Ovary (tissue), 10 donors: ENCODE data around the gene KEAP1. TPM values are rescaled to one million over a fixed set of nuclear protein-coding genes. Genes with fewer than 3 reads are reported as not detected.
"Not testable (repeated sequence)": the region's sequence is repeated elsewhere in the genome, so short reads cannot be mapped to it uniquely, and the experiment has no call there.

ENCODE experiments used
- DNase-seq, 5 donors: peaks; one replicate each; pipeline ENCODE4 v3.0.0-alpha.2; 2019 to 2020
- H3K27ac ChIP-seq, 2 donors: fragments of 200-600 bp; one replicate each; pipeline versions ENCODE4 v1.5.1 to v1.8.0; 2019 to 2022
- H3K27me3 ChIP-seq: fragments of 200-600 bp; one replicate; pipeline ENCODE4 v1.8.0; 2022
- H3K36me3 ChIP-seq: fragments of 200-600 bp; sonication (generic); one replicate; pipeline ENCODE4 v1.5.1; 2019
- H3K4me1 ChIP-seq: one replicate; pipeline ENCODE4 v1.8.1; 2013; ENCODE audit warnings: mild to moderate bottlenecking, moderate library complexity; ENCODE audit not compliant: insufficient read depth
- H3K4me3 ChIP-seq: fragments of 200-600 bp; sonication (generic); one replicate; pipeline ENCODE4 v1.5.1; 2017
- H3K9me3 ChIP-seq, 2 donors: fragments of 200-600 bp in 1 of 2; sonication (generic) in 1 of 2; one replicate each; pipeline versions ENCODE4 v1.5.1 to v1.8.1; 2013 to 2019; ENCODE audit warnings: mild to moderate bottlenecking in 1 of 2, moderate library complexity in 1 of 2
- EP300 ChIP-seq: sonication (generic); formaldehyde crosslinking; IDR thresholded peaks from one replicate; pipeline ENCODE4 v1.6.1; 2017; ENCODE audit warnings: antibody characterized with exemption
- POLR2A ChIP-seq: fragments of 450-650 bp; IDR thresholded peaks from one replicate; pipeline ENCODE4 v1.6.1; 2017; ENCODE audit warnings: antibody characterized with exemption, mild to moderate bottlenecking, moderate library complexity
- WGBS, 3 donors: extraction: QIAGEN DNeasy Blood & Tissue Kit in 1 of 3; methylation state at CpG; one replicate each; pipeline versions ENCODE4 v1.1.5 to v1.1.7; 2013 to 2017; 5-methylcytosine and 5-hydroxymethylcytosine counted together
- intact Hi-C, 4 donors: fragments of 100-400 bp; cut with DNase I; formaldehyde crosslinking; loops; one replicate each; pipeline versions ENCODE4 v1.11.0 to v1.15.1; 2022 to 2023
- long read RNA-seq, 3 donors: library from polyadenylated mRNA in 2 of 3; unstranded in 2 of 3; transcript quantifications; one replicate each; pipeline ENCODE4 v2.0.0 and lab custom pipeline, GENCODE V29; 2021 to 2026
- polyA plus RNA-seq, 2 donors: library from polyadenylated mRNA; stranded (reverse); fragments of 200-250 nt in 1 of 2; fragments of 350-450 nt in 1 of 2; fragmentation: Illumina TruSeq in 1 of 2; extraction: RNeasy Lipid Tissue Mini Kit (QIAGEN cat#74804) in 1 of 2; gene quantifications; one replicate each; pipeline ENCODE4 v1.2.3, GENCODE V29; 2013 to 2014
- total RNA-seq, 7 donors: library from RNA; depleted of rRNA in 2 of 7; stranded (reverse); fragments of >200 nt in 2 of 7; fragmentation: NEBNext Ultra II Directional in 3 of 7; extraction: Animal tissue kit (Norgen Biotek cat#: 25700) in 3 of 7; gene quantifications; one replicate each; pipeline versions ENCODE4 v1.1.0 to v1.2.4, GENCODE V29; 2016 to 2023
- TF ChIP-seq, protein P1 (sequence below), 3 donors: fragments of 450-650 bp in 2 of 3; fragments of 200-600 bp in 1 of 3; IDR thresholded peaks; one replicate each; pipeline versions ENCODE4 v1.5.1 to v1.8.0; 2016 to 2022; ENCODE audit warnings: antibody characterized with exemption in 3 of 3, mild to moderate bottlenecking in 1 of 3
- donor health status: DM: no; HTN: no; CAD: no; lungs with moderate emphysema.
- donor health status: DM: no; HTN: no; CAD: no.
- donor health status: Bipolar disorder and iron deficiency.
- donor health status: DM: yes; HTN: yes; CAD: no.
- donor health status: DM: no; HTN: no; CAD: no.
- donor health status: DM: yes; HTN: yes; CAD: no.

Gene KEAP1
- total RNA-seq (10 to 100 TPM; 29.6 to 61.7 (median 51.7) TPM), polyA plus RNA-seq (10 to 100 TPM; 38.5 to 40.4 TPM)
- long read RNA-seq, donor 1, transcript KEAP1-202 (6 exons, 2,648 nt) = major isoform, 436 of 675 reads
- long read RNA-seq, donor 1, transcript KEAP1-201 (6 exons, 2,955 nt) = minor isoform, 109 of 675 reads
- long read RNA-seq, donor 1, partial matches to known transcripts = 78 of 675 reads
- long read RNA-seq, donor 1, other reads (novel, unspliced or antisense) = 51 of 675 reads
- long read RNA-seq, donor 2, transcript KEAP1-202 (6 exons, 2,648 nt) = minor isoform, 5 of 46 reads
- long read RNA-seq, donor 2, transcript KEAP1-205 (2 exons, 451 nt) = major isoform, 24 of 46 reads
- long read RNA-seq, donor 2, partial matches to known transcripts = 13 of 46 reads
- long read RNA-seq, donor 2, other reads (novel, unspliced or antisense) = 0 of 46 reads
- long read RNA-seq, donor 3, transcript KEAP1-202 (6 exons, 2,648 nt) = major isoform, 96 of 168 reads
- long read RNA-seq, donor 3, transcript KEAP1-201 (6 exons, 2,955 nt) = minor isoform, 38 of 168 reads
- long read RNA-seq, donor 3, partial matches to known transcripts = 20 of 168 reads
- long read RNA-seq, donor 3, other reads (novel, unspliced or antisense) = 13 of 168 reads

DNA sequence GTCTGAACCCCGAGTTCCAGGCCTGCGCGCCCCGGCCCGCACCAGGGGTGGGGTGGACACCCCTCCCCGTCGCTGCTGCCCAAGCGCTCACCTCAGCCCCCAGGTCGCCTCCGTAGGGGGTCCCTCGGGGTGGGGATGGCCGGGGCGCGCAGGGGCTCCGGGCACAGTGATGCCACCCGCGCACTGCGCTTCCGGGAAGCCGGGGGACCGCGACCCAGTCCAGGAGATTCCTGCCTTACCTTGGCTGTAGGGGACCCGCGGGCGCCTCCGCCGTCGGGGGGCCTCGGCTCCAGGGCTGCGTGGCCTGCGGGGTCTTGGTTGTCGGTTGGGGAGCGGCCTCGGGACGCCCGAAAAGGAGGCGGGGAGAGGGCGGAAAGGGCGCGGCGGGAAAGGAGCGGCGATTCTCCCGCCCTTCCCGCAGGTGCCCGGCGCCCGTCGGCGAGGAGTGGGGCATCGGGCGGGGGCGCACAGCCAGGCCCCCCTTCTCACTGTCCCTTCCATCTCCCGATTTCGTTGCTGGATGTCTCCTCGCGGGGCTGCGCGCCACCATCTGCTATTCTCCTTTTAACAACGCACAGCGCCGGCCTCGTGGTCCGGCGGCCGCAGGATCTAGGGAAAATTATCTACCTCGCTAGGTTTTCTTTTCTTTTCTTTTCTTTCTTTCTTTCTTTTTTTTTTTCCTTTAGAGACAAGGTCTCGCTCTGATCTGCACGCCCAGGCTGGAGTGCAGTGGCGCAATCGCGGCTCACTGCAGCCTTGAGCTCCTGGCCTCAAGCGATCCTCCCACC, at the start of gene KEAP1:
Gene KEAP1, minus strand, starts transcription at position 355 of the 788 bp plus-strand sequence. CDS start 3,323 bp downstream, outside the sequence.
- Histone ChIP-seq H3K27me3 (no peaks in the 10 kb centered on the region), H3K4me3 (peak within 1 kb of the TSS; percentile 98), H3K27ac (peak within 1 kb of the TSS; percentile 83 to 90), H3K36me3 (no peaks in the 10 kb centered on the region), H3K4me1 (peaks cover 3% of the 10 kb centered on the region), H3K9me3 (no peaks in the 10 kb centered on the region)
- TF ChIP-seq, protein P1, sequence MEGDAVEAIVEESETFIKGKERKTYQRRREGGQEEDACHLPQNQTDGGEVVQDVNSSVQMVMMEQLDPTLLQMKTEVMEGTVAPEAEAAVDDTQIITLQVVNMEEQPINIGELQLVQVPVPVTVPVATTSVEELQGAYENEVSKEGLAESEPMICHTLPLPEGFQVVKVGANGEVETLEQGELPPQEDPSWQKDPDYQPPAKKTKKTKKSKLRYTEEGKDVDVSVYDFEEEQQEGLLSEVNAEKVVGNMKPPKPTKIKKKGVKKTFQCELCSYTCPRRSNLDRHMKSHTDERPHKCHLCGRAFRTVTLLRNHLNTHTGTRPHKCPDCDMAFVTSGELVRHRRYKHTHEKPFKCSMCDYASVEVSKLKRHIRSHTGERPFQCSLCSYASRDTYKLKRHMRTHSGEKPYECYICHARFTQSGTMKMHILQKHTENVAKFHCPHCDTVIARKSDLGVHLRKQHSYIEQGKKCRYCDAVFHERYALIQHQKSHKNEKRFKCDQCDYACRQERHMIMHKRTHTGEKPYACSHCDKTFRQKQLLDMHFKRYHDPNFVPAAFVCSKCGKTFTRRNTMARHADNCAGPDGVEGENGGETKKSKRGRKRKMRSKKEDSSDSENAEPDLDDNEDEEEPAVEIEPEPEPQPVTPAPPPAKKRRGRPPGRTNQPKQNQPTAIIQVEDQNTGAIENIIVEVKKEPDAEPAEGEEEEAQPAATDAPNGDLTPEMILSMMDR (IDR thresholded peaks at IDR 0.05) = no peak
- TF ChIP-seq EP300 (no peak), POLR2A (no peak)
- DNase-seq = peak in 4 of 5 donors; percentile 37 to 67 (median 52)
- intact Hi-C loops = loop anchor here in 1 of 4 donors (5.0 kb wide), 1 partner anchor 64 kb away; the partner anchor contains the start of genes CDKN2D and KRI1
- 1 to 2% (median 2%) methylated on average over 48 to 73 of the region's 73 CpGs for WGBS, 3 donors

DNA sequence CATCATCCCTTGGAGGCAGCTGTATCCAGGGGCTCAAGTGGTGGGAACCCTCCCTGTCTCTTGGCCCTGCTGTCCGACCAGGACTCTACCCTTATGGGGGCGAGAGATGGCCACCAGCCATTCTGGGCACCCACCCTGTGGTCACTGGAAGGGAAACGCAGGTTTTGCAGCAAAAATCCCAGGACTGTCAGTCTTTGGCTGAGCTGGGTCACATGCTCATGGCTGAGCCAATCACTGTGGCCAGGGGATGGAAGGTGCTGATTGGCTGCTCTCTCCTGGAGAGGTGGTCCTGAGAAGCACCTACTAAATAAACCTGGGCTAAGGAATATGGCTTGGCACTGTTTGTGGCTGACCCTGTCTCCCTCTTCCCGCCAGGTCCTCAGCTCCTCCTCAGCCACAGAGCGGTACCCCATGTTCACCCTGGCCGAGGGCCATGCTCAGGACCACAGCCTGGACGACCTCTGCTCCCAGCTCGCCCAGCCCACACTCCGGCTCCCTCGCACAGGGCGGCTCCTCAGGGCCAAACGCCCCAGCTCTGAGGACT, 49.4 kb upstream of the KEAP1 start:
- intact Hi-C loops = no loop called here

DNA sequence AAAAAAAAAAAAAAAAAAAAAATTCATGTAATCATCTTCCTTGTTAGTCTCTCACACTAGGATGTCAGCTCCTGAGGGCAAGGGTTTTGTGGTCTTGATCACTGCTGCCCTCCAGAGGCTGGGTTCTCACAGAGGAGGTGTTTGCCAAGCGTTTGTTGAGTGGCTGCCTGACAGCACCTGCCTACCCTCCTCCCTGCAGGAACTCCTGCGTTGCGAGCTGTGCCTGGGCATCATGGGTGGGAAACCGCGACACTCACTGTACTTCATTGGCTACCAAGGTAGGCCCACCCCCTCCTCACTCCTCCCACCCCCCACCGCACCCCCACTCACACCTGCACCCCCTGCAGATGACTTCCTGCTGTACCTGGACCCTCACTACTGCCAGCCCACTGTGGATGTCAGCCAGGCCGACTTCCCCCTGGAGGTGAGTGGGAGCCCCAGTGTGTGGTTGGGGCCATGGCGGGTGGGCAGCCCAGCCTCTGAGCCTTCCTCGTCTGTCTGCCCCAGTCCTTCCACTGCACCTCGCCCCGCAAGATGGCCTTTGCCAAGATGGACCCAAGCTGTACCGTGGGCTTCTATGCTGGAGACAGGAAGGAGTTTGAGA, 48.6 kb upstream of the KEAP1 start:
- intact Hi-C loops = no loop called here
- 89 to 94% (median 90%) methylated on average over 12 of the region's 12 CpGs for WGBS, 3 donors
- H3K9me3 ChIP-seq = no peaks in the 10 kb centered on the region
- no peaks in the 10 kb centered on the region for H3K4me1 ChIP-seq
- no peaks in the 10 kb centered on the region for H3K36me3 ChIP-seq
- no peak overlapping the region for H3K4me3 ChIP-seq
- H3K27ac ChIP-seq = no peak overlapping the region
- no peaks in the 10 kb centered on the region for H3K27me3 ChIP-seq
- DNase-seq = no peak
- TF ChIP-seq, protein P1 (IDR thresholded peaks at IDR 0.05) = no peak
- TF ChIP-seq POLR2A (no peak), EP300 (no peak)

More for the DNA sequence above, 49.4 kb upstream of the KEAP1 start:
- TF ChIP-seq POLR2A (no peak), EP300 (no peak)
- TF ChIP-seq, protein P1 (IDR thresholded peaks at IDR 0.05) = no peak
- no peak for DNase-seq
- H3K4me3 ChIP-seq = no peak overlapping the region
- no peaks in the 10 kb centered on the region for H3K27me3 ChIP-seq
- no peak overlapping the region for H3K27ac ChIP-seq
- H3K36me3 ChIP-seq = no peaks in the 10 kb centered on the region
- no peaks in the 10 kb centered on the region for H3K4me1 ChIP-seq
- 64 to 67% (median 66%) methylated on average over 12 of the region's 12 CpGs for WGBS, 3 donors
- H3K9me3 ChIP-seq = no peaks in the 10 kb centered on the region

DNA sequence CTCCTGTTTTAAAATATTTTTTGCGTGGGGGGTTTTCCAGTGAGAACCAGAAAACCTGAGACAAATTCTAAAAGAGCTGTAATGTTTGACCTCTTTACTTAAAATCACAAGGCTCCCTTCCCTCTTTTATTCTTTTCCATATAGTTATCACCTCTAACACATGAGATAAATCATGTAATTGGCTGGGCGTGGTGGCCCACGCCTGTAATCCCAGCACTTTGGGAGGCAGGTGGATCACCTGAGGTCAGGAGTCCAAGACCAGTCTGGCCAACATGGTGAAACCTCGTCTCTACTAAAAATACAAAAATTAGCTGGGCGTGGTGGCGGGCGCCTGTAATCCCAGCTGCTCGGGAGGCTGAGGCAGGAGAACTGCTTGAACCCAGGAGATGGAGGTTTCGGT, 47.9 kb upstream of the KEAP1 start:
- H3K9me3 ChIP-seq, H3K4me1 ChIP-seq, H3K36me3 ChIP-seq, DNase-seq, H3K27me3 ChIP-seq, H3K4me3 ChIP-seq, H3K27ac ChIP-seq, intact Hi-C loops: not testable (repeated sequence)
- 95 to 97% (median 95%) methylated on average over 9 of the region's 9 CpGs for WGBS, 3 donors
